B cell (primary cell): ENCODE results near the gene GDA. TPM values are rescaled to one million over a fixed set of nuclear protein-coding genes. Genes with fewer than 3 reads are reported as not detected.

Experiments
- ATAC-seq: fragments of 200-7000 bp; cut with Tn5 transposase; one replicate; pipeline ENCODE4 v1.10.0; 2021; ENCODE audit warnings: low read depth, mild to moderate bottlenecking, moderate number of reproducible peaks, moderate library complexity
- CTCF ChIA-PET: fragments of 350-600 bp; sonication (Branson Sonifier 250); formaldehyde crosslinking; loops from one replicate; lab custom pipeline; 2021; ENCODE audit warnings: antibody characterized with exemption, inconsistent platforms; lab: Charles Lee
- POLR2A ChIA-PET: fragments of 350-600 bp; sonication (Branson Sonifier 250); formaldehyde crosslinking; loops from one replicate; lab custom pipeline; 2021; ENCODE audit warnings: antibody characterized with exemption; lab: Charles Lee
- DNase-seq: peaks from one replicate; pipeline ENCODE4 v3.0.0; 2013
- H2AFZ ChIP-seq: 2 replicates; pipeline ENCODE4 v1.6.1; 2012; ENCODE audit warnings: mild to moderate bottlenecking, low read depth, low read length; ENCODE audit not compliant: insufficient read depth, poor library complexity, severe bottlenecking
- H3K27ac ChIP-seq, 2 donors: 1 replicate in 1 of 2; 2 replicates in 1 of 2; pipeline ENCODE4 v1.5.1; 2012 to 2013; ENCODE audit warnings: low read length in 2 of 2, mild to moderate bottlenecking in 2 of 2, moderate library complexity in 1 of 2
- H3K27me3 ChIP-seq, 4 experiments: fragments of 200-600 bp in 1 of 4; sonication (generic) in 1 of 4; replicated peaks in 1 of 4; 1 replicate in 2 of 4; 2 replicates in 2 of 4; pipeline versions ENCODE4 v1.6.1 to v1.7.0; 2013 to 2016; ENCODE audit warnings: low read length in 3 of 4, mild to moderate bottlenecking in 2 of 4, mixed read lengths in 1 of 4, moderate library complexity in 1 of 4; ENCODE audit not compliant: insufficient read depth in 4 of 4, control insufficient read depth in 3 of 4; ENCODE audit errors: control extremely low read depth in 1 of 4
- H3K36me3 ChIP-seq, 2 experiments: replicated peaks in 1 of 2; 1 replicate in 1 of 2; 2 replicates in 1 of 2; pipeline versions ENCODE4 v1.6.1 to v1.7.1; 2013; ENCODE audit warnings: low read length in 1 of 2; ENCODE audit not compliant: insufficient read depth in 2 of 2, control insufficient read depth in 1 of 2; ENCODE audit errors: control extremely low read depth in 1 of 2, extremely low read depth in 1 of 2
- H3K4me1 ChIP-seq, 2 donors: fragments of 200-600 bp in 1 of 2; sonication (generic) in 1 of 2; 1 replicate in 1 of 2; 2 replicates in 1 of 2; pipeline versions ENCODE4 v1.5.1 to v1.6.1; 2013 to 2017; ENCODE audit warnings: low read length in 2 of 2; ENCODE audit not compliant: control insufficient read depth in 2 of 2, insufficient read depth in 2 of 2
- H3K4me2 ChIP-seq: replicated peaks from 2 replicates; pipeline ENCODE3; 2012; ENCODE audit warnings: mild to moderate bottlenecking, low read depth, low read length; ENCODE audit not compliant: poor library complexity, severe bottlenecking
- H3K4me3 ChIP-seq, 5 experiments: fragments of 200-600 bp in 1 of 5; sonication (generic) in 1 of 5; 1 replicate in 3 of 5; 2 replicates in 2 of 5; pipeline versions ENCODE4 v1.5.1 to v1.7.0; 2011 to 2016; ENCODE audit warnings: low read length in 4 of 5, mild to moderate bottlenecking in 4 of 5, low read depth in 2 of 5, control low read depth in 1 of 5, moderate library complexity in 1 of 5; ENCODE audit not compliant: insufficient read depth in 1 of 5; ENCODE audit errors: control extremely low read depth in 1 of 5, extremely low read depth in 1 of 5
- H3K79me2 ChIP-seq: fragments of 200-600 bp; sonication (generic); one replicate; pipeline ENCODE4 v1.6.0; 2016; ENCODE audit warnings: low read length; ENCODE audit not compliant: control insufficient read depth, insufficient read depth
- H3K9ac ChIP-seq: fragments of 200-600 bp; sonication (generic); 2 replicates; pipeline ENCODE4 v1.6.1; 2017; ENCODE audit warnings: mild to moderate bottlenecking, low read length, moderate library complexity
- H3K9me3 ChIP-seq, 3 donors: one replicate each; pipeline versions ENCODE4 v1.6.1 to v1.7.1; 2013; ENCODE audit warnings: low read length in 2 of 3; ENCODE audit not compliant: control insufficient read depth in 2 of 3, insufficient read depth in 1 of 3; ENCODE audit errors: control extremely low read depth in 1 of 3
- H4K20me1 ChIP-seq: 2 replicates; pipeline ENCODE4 v1.6.0; 2012; ENCODE audit warnings: mild to moderate bottlenecking, low read length; ENCODE audit not compliant: insufficient read depth, control insufficient read depth, poor library complexity, severe bottlenecking
- H3K27ac Mint-ChIP-seq: one replicate; pipeline ENCODE4 v1.8.0; 2021; ENCODE audit warnings: mixed read lengths
- H3K27me3 Mint-ChIP-seq: one replicate; pipeline ENCODE4 v1.8.0; 2021; ENCODE audit warnings: mixed read lengths
- H3K4me1 Mint-ChIP-seq: one replicate; pipeline ENCODE4 v1.8.0; 2021; ENCODE audit warnings: mixed read lengths
- H3K4me3 Mint-ChIP-seq: one replicate; pipeline ENCODE4 v1.8.0; 2021; ENCODE audit warnings: mixed read lengths
- H3K9me3 Mint-ChIP-seq: one replicate; pipeline ENCODE4 v1.8.0; 2022; ENCODE audit warnings: mixed read lengths; ENCODE audit not compliant: insufficient read depth
- CTCF ChIP-seq: fragments of 200-600 bp; IDR thresholded peaks from one replicate; pipeline ENCODE4 v1.8.0; 2022; ENCODE audit warnings: antibody characterized with exemption, mild to moderate bottlenecking
- EZH2 ChIP-seq: IDR thresholded peaks from 2 replicates; pipeline ENCODE4 v1.6.1; 2012; ENCODE audit warnings: borderline replicate concordance, low read depth, mild to moderate bottlenecking, moderate library complexity, low read length; ENCODE audit not compliant: insufficient read depth, poor library complexity, severe bottlenecking
- WGBS: methylation state at CpG from one replicate; pipeline ENCODE4 v1.1.5; 2013; ENCODE audit warnings: missing lambda C conversion rate; ENCODE audit not compliant: insufficient coverage; 5-methylcytosine and 5-hydroxymethylcytosine counted together
- intact Hi-C: fragments of 100-400 bp; cut with micrococcal nuclease; formaldehyde crosslinking; loops from one replicate; pipeline ENCODE4 v1.10.0; 2022
- polyA plus RNA-seq: library from polyadenylated mRNA; depleted of rRNA; stranded (reverse); fragments of >200 nt; gene quantifications from 2 replicates; pipeline ENCODE4 v1.2.3, GENCODE V29; 2012
- total RNA-seq, 2 donors: library from RNA; stranded (reverse); fragments of 120-200 nt in 1 of 2; gene quantifications; 1 replicate in 1 of 2; 2 replicates in 1 of 2; pipeline versions ENCODE4 v1.2.3 to v1.2.4, GENCODE V29; 2013 to 2022

The GDA gene
- total and polyA plus RNA-seq, 2 donors (not counting 1 experiment from before 2014, with no cell fraction given) = not detected

GRCh38 chr9:72145733-72146505 lies 3.3 kb upstream of the GDA start:
- WGBS = 94% methylated on average over 1 of the region's 2 CpGs
- Mint-ChIP-seq H3K4me1 (peaks cover 11% of the 10 kb centered on the region), H3K9me3 (no peaks in the 10 kb centered on the region), H3K27me3 (peaks cover 51% of the 10 kb centered on the region), H3K27ac (no peak overlapping the region), H3K4me3 (no peak overlapping the region)
- H3K36me3 ChIP-seq = no peaks in the 10 kb centered on the region
- H3K4me3 ChIP-seq = no peak overlapping the region
- H4K20me1 ChIP-seq = no peaks in the 10 kb centered on the region
- H3K4me2 ChIP-seq = no peak overlapping the region
- no peaks in the 10 kb centered on the region for H3K79me2 ChIP-seq
- H2AFZ ChIP-seq = no peak overlapping the region
- ChIA-PET POLR2A (no interaction called here), CTCF (no interaction called here)
- no peak for TF ChIP-seq EZH2
- no peak for TF ChIP-seq CTCF
- H3K27ac ChIP-seq = no peak overlapping the region
- H3K4me1 ChIP-seq = peaks cover 10 to 13% of the 10 kb centered on the region in 2 donors
- peaks cover 0 to 5% (median 0%) of the 10 kb centered on the region in 3 donors for H3K9me3 ChIP-seq
- intact Hi-C loops = no loop called here
- ATAC-seq = no peak
- DNase-seq = no peak
- peaks cover 0 to 23% (median 15%) of the 10 kb centered on the region in 4 experiments for H3K27me3 ChIP-seq
- H3K9ac ChIP-seq = no peak overlapping the region

GRCh38 chr9:72147676-72148075 lies 1.6 kb upstream of the GDA start:
- Mint-ChIP-seq H3K4me3 (no peak overlapping the region), H3K9me3 (no peaks in the 10 kb centered on the region), H3K4me1 (peaks cover 11% of the 10 kb centered on the region), H3K27ac (no peak overlapping the region), H3K27me3 (peaks cover 44% of the 10 kb centered on the region)
- H3K4me2 ChIP-seq = no peak overlapping the region
- H3K27me3 ChIP-seq = peaks cover 0 to 23% (median 15%) of the 10 kb centered on the region in 4 experiments
- H3K36me3 ChIP-seq = no peaks in the 10 kb centered on the region
- peaks cover 0 to 5% (median 0%) of the 10 kb centered on the region in 3 donors for H3K9me3 ChIP-seq
- POLR2A ChIA-PET = no interaction called here
- H2AFZ ChIP-seq = no peak overlapping the region
- no peak overlapping the region for H3K4me3 ChIP-seq
- H4K20me1 ChIP-seq = no peaks in the 10 kb centered on the region
- intact Hi-C loops = no loop called here
- H3K4me1 ChIP-seq = peaks cover 10 to 13% of the 10 kb centered on the region in 2 donors
- TF ChIP-seq CTCF = no peak
- TF ChIP-seq EZH2 = no peak
- H3K27ac ChIP-seq = no peak overlapping the region
- no peaks in the 10 kb centered on the region for H3K79me2 ChIP-seq
- ATAC-seq = no peak
- no peak overlapping the region for H3K9ac ChIP-seq
- DNase-seq = no peak
- 85% methylated on average over 3 of the region's 5 CpGs for WGBS
- CTCF ChIA-PET = no interaction called here
